Ovary (tissue), 9 donors: ENCODE data around the gene SLC12A8. TPM values are rescaled to one million over a fixed set of nuclear protein-coding genes. Genes with fewer than 3 reads are reported as not detected.

Experiments
- DNase-seq, 5 donors: peaks; one replicate each; pipeline ENCODE4 v3.0.0-alpha.2; 2019 to 2020
- H3K27ac ChIP-seq, 2 donors: fragments of 200-600 bp; one replicate each; pipeline versions ENCODE4 v1.5.1 to v1.8.0; 2019 to 2022
- H3K27me3 ChIP-seq: fragments of 200-600 bp; one replicate; pipeline ENCODE4 v1.8.0; 2022
- H3K36me3 ChIP-seq: fragments of 200-600 bp; sonication (generic); one replicate; pipeline ENCODE4 v1.5.1; 2019
- H3K4me1 ChIP-seq: one replicate; pipeline ENCODE4 v1.8.1; 2013; ENCODE audit warnings: mild to moderate bottlenecking, moderate library complexity; ENCODE audit not compliant: insufficient read depth
- H3K4me3 ChIP-seq: fragments of 200-600 bp; sonication (generic); one replicate; pipeline ENCODE4 v1.5.1; 2017
- H3K9me3 ChIP-seq, 2 donors: fragments of 200-600 bp in 1 of 2; sonication (generic) in 1 of 2; one replicate each; pipeline versions ENCODE4 v1.5.1 to v1.8.1; 2013 to 2019; ENCODE audit warnings: mild to moderate bottlenecking in 1 of 2, moderate library complexity in 1 of 2
- EP300 ChIP-seq: sonication (generic); formaldehyde crosslinking; IDR thresholded peaks from one replicate; pipeline ENCODE4 v1.6.1; 2017; ENCODE audit warnings: antibody characterized with exemption
- POLR2A ChIP-seq: fragments of 450-650 bp; IDR thresholded peaks from one replicate; pipeline ENCODE4 v1.6.1; 2017; ENCODE audit warnings: antibody characterized with exemption, mild to moderate bottlenecking, moderate library complexity
- WGBS, 3 donors: extraction: QIAGEN DNeasy Blood & Tissue Kit in 1 of 3; methylation state at CpG; one replicate each; pipeline versions ENCODE4 v1.1.5 to v1.1.7; 2013 to 2017; 5-methylcytosine and 5-hydroxymethylcytosine counted together
- intact Hi-C, 4 donors: fragments of 100-400 bp; cut with DNase I; formaldehyde crosslinking; loops; one replicate each; pipeline versions ENCODE4 v1.11.0 to v1.15.1; 2022 to 2023
- polyA plus RNA-seq, 2 donors: library from polyadenylated mRNA; stranded (reverse); fragments of 200-250 nt in 1 of 2; fragments of 350-450 nt in 1 of 2; fragmentation: Illumina TruSeq in 1 of 2; extraction: RNeasy Lipid Tissue Mini Kit (QIAGEN cat#74804) in 1 of 2; gene quantifications; one replicate each; pipeline ENCODE4 v1.2.3, GENCODE V29; 2013 to 2014
- total RNA-seq, 7 donors: library from RNA; depleted of rRNA in 2 of 7; stranded (reverse); fragments of >200 nt in 2 of 7; fragmentation: NEBNext Ultra II Directional in 3 of 7; extraction: Animal tissue kit (Norgen Biotek cat#: 25700) in 3 of 7; gene quantifications; one replicate each; pipeline versions ENCODE4 v1.1.0 to v1.2.4, GENCODE V29; 2016 to 2023
- TF ChIP-seq, protein P1 (sequence below), 3 donors: fragments of 450-650 bp in 2 of 3; fragments of 200-600 bp in 1 of 3; IDR thresholded peaks; one replicate each; pipeline versions ENCODE4 v1.5.1 to v1.8.0; 2016 to 2022; ENCODE audit warnings: antibody characterized with exemption in 3 of 3, mild to moderate bottlenecking in 1 of 3
- donor health status: DM: no; HTN: no; CAD: no; lungs with moderate emphysema.
- donor health status: DM: no; HTN: no; CAD: no.
- donor health status: Bipolar disorder and iron deficiency.
- donor health status: DM: yes; HTN: yes; CAD: no.
- donor health status: DM: no; HTN: no; CAD: no.
- donor health status: DM: yes; HTN: yes; CAD: no.

Gene SLC12A8
- total and polyA plus RNA-seq, 9 donors: 0.28 to 11.5 (median 1.5) TPM

GRCh38 chr3:125142420-125142778, 70.1 kb downstream of the SLC12A8 start:
- intact Hi-C loops: loop anchor here in 2 of 4 donors (5.0 to 10.0 kb wide), 2 partner anchors 85 to 88 kb away; partner anchors contain the start of gene HEG1 (in 2 of the 2)
- H3K36me3 ChIP-seq: no peaks in the 10 kb centered on the region
- H3K9me3 ChIP-seq: no peaks in the 10 kb centered on the region
- WGBS, 3 donors: 85 to 90% (median 86%) methylated on average over 12 of the region's 12 CpGs
- H3K27me3 ChIP-seq: no peaks in the 10 kb centered on the region
- peaks cover 11% of the 10 kb centered on the region for H3K4me1 ChIP-seq
- H3K4me3 ChIP-seq: no peak overlapping the region
- TF ChIP-seq EP300: no peak
- no peak for TF ChIP-seq POLR2A
- TF ChIP-seq, protein P1, sequence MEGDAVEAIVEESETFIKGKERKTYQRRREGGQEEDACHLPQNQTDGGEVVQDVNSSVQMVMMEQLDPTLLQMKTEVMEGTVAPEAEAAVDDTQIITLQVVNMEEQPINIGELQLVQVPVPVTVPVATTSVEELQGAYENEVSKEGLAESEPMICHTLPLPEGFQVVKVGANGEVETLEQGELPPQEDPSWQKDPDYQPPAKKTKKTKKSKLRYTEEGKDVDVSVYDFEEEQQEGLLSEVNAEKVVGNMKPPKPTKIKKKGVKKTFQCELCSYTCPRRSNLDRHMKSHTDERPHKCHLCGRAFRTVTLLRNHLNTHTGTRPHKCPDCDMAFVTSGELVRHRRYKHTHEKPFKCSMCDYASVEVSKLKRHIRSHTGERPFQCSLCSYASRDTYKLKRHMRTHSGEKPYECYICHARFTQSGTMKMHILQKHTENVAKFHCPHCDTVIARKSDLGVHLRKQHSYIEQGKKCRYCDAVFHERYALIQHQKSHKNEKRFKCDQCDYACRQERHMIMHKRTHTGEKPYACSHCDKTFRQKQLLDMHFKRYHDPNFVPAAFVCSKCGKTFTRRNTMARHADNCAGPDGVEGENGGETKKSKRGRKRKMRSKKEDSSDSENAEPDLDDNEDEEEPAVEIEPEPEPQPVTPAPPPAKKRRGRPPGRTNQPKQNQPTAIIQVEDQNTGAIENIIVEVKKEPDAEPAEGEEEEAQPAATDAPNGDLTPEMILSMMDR (IDR thresholded peaks at IDR 0.05): no peak
- peak overlapping the region in 1 of 2 donors; percentile 57 for H3K27ac ChIP-seq
- DNase-seq: no peak

DNA sequence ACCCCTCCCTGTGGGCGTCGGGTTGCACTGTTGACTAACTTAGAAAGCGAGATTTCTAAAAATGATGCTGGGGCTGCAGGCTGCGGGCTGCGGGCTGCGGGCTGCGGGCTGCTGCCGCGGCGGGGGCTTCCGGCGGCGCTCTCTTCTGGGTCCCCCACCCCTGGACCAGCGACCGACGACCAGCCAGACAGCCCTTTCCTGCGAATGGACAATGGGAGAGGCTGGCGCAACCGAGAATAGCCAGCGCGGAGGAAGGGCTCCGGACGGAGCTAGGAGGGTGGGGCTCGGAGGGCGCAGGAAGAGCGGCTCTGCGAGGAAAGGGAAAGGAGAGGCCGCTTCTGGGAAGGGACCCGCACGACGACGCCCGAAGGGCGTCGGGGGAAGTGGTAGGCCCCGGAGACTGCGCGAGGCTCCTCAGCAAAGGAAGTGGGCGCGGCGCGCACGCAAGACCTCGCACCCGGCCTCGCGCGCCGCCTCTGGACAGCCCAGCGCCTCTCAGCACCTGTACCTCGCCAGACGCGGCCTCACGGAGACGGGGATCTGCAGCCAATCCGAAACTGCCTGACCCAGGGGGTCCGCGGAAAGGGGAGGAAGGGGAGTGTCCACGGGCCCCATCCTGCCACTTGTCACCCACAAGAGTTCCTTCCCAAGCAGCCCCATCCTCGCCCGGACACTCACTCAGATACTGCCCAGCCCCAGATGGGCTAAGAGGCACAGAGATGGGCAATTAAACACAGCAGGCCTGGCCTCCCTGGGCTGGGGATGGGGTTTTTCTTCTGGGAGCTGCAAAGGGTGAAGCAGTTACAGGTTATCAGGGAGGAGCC, 70.7 kb downstream of the SLC12A8 start:
- H3K9me3 ChIP-seq: no peaks in the 10 kb centered on the region
- DNase-seq: peak; percentile 61 to 78 (median 67)
- no peaks in the 10 kb centered on the region for H3K27me3 ChIP-seq
- peak overlapping the region in 1 of 2 donors; percentile 57 for H3K27ac ChIP-seq
- peaks cover 11% of the 10 kb centered on the region for H3K4me1 ChIP-seq
- no peaks in the 10 kb centered on the region for H3K36me3 ChIP-seq
- intact Hi-C loops: loop anchor here in 2 of 4 donors (5.0 to 10.0 kb wide), 2 partner anchors 85 to 87 kb away; partner anchors contain the start of gene HEG1 (in 2 of the 2)
- H3K4me3 ChIP-seq: peak overlapping the region; percentile 34
- whole genome bisulfite sequencing, 3 donors: 5 to 6% (median 6%) methylated on average over 48 to 61 of the region's 61 CpGs
- TF ChIP-seq EP300 (no peak), POLR2A (no peak)
- TF ChIP-seq, protein P1 (IDR thresholded peaks at IDR 0.05): peak in 1 of 3 donors; percentile 32

DNA sequence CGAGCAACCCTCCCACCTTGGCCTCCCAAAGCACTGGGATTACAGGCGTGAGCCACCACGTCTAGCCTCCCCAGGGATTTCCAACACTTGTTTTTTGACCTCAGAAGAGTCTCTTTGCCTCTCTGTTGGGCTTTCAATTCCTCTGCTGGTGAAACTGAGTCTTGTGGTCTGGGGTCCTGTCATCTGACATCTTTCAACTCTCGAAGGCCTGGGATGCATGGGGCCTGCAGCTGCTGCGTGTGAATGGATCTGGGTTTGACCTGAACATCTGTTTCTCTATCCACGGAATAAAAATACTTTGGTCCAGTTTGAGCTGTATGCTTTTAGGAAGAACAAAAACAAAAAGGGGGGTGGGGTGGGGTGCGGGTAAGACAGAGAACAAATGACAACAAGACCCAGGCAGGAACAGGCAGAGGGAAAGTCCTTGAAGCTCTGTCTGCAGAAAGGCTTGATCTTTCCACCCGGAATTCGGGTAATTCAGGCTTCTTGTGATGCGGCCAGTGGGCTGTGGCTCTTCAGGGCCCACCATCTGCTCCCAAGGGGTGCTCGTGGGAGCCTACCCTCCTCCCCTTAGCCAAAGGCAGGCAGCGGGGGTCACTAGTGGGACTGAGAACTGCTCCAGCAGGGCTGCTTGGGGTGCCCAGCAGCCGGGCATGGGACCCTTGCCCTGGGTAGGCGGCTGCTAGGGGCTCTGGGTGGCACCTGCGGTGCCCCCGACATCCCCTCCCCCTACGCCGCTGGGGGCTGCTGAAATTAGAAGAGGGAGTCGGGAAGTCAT, 71.5 kb downstream of the SLC12A8 start:
- Histone ChIP-seq H3K4me3 (peak overlapping the region; percentile 34), H3K9me3 (no peaks in the 10 kb centered on the region), H3K36me3 (no peaks in the 10 kb centered on the region), H3K27ac (peak overlapping the region in 1 of 2 donors; percentile 57), H3K4me1 (peaks cover 11% of the 10 kb centered on the region), H3K27me3 (no peaks in the 10 kb centered on the region)
- intact Hi-C loops: loop anchor here in 2 of 4 donors (5.0 to 10.0 kb wide), 2 partner anchors 84 to 86 kb away; partner anchors contain the start of gene HEG1 (in 2 of the 2)
- TF ChIP-seq EP300 (no peak), POLR2A (no peak)
- TF ChIP-seq, protein P1 (IDR thresholded peaks at IDR 0.05): no peak
- WGBS, 3 donors: 15 to 37% (median 19%) methylated on average over 17 to 19 of the region's 19 CpGs
- DNase-seq: peak in 4 of 5 donors; percentile 28 to 50 (median 38)
